Measurements from ENCODE around the gene LLGL2.
"Not testable (repeated sequence)": the region's sequence is repeated elsewhere in the genome, so short reads cannot be mapped to it uniquely, and the experiment has no call there.

LLGL2 gene

DNA sequence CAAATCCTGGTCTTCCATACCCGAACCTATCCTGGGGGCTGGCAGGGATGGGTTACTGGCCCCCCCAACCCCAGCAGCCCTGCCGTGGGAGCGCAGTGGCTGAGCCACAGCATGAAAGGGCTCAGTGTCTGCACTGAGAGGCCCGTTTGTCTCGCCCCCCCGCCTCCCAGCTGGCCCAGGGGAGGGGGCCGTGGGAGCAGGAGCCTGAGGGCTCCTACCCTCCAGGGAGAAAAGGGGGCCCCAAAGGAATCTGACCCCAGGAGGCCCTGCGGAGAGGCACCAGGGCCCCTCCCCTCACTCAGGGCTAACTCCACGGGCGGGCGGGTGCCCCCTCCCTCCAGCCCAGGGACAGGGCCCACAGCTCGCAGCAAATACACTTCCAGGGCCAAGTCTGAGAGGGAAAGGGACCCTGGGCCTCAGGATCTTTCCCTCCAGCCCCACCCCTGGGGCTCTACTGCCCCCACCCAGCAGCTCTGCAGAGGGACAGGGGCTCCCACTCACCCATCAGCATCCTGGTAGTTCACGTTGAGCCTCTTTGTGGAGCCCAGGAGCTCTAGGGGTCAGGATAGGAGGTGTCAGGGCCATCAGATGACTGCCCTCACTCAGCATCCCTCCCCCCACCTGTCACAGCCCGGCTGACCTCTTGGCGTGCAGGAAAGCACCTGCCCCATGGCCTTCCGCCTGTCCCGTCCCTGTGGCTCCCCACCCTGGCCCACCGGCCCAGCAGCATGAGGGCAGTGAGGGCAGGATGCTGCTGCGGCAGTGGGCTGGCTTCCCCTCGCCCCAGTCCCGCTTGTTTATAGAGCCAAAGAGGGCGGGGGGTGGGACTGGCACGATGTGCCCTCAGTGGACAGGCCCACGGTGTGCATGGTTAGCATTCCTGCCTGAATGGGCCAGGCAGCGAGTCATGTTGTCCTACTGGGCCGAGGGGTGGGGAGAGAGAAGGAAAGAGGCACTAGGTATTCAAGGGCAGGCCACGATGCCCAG is 17.5 kb upstream of the LLGL2 start:
- DNase-seq (ENCODE audit: low read depth in 2 of 2), result no peak

DNA sequence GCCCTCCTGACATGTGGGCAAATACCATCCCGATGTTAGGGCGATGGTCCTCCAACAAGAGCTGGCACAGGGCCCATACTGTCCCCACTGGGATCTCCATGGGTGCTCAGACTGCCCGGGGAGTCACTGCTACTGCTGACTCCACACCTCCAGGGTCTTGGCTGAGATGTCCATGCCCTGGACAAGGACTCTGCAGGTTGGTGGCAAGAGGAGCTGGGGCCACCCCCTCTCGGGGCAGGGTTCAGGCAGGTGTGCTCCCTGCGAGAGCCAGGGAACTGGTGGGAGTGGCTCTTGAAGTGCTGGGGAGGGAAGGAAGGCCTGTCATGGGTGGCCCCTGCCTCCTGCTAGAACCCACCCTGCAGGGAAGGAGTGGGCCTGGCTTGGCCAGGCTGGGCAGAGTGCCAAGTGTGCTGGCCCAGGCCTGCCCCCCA is 16.6 kb upstream of the LLGL2 start:
- DNase-seq (ENCODE audit: low read depth in 2 of 2), result no peak

DNA sequence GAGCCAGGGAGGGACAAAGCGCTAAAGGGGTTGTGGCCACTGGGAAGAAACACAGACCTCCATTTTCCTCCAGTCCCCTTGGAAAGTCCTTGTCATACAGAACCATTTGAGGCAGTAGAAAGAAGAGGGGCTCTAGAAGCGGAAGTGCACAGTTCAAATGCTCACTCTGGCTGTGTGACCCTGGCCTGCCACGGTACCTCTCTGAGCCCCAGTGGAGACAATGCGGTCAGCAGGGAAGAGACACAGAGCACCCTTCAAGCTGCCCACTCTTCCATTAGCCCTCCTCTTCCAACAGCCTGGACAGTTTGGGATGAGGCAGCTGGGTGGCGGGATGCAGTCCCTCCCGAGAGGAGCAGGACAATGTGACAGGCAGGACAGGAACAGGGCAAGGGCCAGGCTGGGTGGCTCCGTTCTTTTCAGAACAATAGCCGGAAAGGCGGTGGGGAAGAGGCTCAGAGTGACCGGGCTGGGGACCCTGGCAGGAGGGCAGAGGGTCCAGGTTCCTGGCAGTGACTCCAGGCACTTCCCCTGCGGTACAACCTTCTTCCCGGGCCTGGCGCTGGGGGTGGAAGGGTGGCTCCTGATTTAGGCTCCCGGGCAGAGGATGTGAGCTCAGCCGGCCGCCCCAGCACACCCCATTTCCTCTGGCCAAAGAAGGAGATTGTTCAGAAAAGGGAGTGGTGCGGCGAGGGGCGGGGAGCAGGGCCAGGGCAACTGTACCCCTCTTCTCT is 15.8 kb upstream of the LLGL2 start:
- DNase-seq (ENCODE audit: low read depth in 2 of 2), result no peak

DNA sequence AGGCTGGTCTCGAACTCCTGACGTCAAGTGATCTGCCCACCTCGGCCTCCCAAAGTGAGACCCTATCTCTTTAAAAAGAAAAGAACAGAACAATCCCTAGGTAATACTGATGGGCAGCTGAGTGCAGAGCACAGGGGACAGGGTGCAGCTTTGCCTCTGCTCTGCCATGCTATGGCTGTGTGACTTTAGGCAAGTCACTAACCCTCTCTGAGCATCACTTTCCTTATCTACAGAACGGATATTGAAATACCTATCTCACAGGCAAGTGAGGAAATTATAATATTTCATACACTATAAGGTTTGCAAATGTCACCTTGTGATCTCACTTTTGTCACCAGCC is 14.3 kb upstream of the LLGL2 start:
- no peak for DNase-seq (ENCODE audit: low read depth in 2 of 2)

DNA sequence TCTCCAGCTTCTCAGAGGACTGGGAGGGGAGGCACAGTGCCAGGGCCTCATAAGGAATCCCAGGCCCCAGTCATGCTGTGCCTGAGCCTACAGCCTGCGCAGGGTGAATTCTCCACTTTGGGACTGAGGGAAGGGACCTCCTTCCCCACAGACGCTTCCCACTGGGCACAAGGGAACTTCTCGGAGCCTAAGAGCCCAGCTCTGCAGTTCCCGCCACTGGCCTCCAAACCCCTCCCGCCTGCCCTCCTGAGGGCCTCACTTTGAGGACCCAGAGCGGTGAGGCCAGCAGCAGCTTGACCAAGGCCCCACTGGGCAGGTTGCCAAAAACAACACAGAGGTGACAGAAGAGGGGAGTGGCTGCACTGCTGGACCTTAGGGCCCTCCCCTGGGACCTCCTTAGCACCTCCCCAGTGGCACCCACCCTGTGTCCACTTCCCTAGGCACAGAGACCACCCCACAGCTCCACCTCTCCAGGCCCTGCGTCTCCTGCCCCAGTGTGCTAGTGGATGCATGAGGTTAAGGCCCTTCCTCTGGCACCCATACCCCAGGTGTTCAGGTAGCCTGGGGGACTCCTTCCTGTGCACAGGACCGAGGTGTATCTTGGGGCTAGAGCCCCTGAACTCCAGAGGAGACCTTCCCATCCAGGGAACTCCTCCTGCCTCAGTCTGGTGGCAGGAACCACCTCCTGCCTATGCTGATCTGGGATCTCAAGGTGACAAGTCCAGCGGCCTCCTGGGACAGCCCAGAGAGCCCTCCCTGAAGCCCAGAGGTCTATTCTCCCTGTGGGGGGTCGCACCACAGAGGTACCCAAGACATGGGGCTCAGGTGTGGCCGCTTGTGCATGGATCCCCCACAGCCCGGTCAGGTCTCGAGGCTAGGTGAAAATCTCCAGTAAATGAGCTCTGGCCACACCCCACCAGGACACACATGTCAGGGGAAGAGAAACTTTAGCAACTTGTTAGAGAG is 13.6 kb upstream of the LLGL2 start:
- no peak for DNase-seq (ENCODE audit: low read depth in 2 of 2)

DNA sequence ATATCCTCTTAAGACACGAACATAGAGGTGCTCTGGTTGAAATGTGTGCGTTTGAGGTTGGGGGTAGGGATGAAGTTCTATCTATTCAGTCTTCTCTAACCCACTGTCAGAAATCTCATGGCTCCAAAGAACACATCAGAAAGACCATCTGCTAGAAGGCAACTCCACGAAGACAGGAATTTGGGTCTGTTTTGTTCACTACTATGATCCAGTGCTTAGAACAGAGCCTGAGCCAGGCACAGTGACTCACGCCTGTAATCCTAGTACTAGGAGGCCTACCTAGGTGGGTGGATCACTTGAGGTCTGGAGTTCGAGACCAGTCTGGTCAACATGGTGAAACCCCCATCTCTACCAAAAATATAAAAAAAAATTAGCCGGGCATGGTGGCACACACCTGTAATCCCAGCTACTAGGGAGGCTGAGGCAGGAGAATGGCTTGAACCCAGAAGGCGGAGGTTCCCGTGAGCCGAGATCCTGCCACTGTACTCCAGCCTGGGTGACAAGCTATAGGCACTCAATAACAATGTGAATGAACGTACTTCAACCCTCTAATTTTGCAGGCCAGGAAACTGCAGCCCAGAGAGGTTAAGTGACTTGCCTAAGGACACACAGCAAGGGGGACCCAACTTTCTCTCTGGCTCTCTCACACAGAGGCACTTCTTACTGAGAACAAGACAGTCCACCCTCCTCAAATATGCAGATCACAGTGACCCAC is 12.4 kb upstream of the LLGL2 start:
- no peak for DNase-seq (ENCODE audit: low read depth in 2 of 2)

DNA sequence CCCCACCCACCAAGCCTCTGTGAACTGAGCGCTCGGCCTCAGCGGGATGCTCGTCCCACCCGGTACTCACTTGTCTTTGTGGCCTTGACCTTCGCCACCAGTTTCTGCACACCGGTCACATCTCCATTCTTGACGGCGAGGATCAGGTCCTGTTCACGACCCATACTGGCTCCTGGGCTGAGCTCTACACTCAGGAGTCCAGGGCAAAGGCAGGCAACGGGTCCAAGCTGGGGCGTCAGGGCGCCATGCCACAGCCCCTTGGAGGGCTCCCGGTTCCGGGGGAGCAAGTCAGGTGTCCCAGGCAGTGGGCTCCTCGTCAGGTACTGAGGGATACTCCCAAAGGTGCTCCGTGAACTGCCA is 11.9 kb upstream of the LLGL2 start:
- no peak for DNase-seq (ENCODE audit: low read depth in 2 of 2)

DNA sequence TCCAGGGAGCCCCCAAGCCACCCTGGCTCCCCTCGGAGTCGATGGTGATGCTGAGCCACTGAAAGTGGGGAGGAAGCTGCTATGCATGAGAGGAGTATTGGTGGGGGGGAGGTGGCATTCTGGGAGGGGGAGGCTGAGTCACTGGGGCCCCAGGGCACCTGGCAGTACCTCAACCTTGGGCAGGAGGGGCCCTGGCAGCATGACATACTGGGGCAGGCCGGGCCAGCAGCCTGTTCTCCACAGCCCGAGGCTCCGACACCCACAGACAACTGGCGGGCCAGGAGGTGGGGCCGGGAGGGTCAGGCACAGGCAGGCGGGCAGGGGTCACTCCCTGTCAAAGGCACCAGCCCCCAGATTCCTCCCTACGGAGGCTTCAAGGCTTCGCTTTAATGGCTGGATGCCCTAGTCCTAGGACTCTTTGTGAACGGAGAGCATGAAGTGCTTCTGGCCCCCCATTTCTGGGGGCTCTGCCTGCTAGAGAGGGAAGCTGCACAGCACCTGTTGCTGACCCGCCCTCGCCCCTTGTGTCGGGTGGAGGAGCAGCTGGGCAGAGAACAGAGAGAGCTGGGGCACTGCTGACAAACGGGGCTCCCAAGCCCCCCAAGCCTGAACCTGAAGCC is 11.1 kb upstream of the LLGL2 start:
- DNase-seq (ENCODE audit: low read depth in 2 of 2), result no peak

DNA sequence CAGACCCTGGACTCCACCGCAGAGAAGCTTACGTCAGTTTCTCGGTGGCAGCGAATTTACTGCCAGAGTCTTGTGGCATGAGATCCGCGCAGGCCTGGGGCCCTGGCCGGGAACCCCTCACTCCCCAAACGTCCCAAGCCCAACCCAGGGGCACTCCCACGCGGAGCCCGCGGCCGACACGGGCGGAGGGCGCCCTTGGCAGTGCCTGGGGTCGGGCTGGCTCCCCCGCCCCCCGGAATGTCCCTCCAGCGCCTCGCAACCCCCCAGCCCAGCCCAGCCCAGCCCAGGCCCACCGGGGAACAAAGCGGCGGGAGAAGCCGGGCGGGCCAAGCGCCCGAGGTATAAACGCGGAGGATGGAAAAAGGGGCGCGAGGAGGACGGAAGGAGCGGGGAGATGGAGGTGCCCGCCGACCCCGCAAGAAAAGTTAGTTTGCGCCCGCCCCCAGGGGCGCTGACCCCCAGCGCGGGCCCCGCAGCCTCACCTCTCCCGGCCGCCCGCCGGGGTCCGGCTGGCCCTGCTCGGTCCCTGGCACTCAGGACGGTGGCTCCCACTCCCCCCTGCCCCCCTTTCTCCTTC is 10.5 kb upstream of the LLGL2 start:
- no peak for DNase-seq (ENCODE audit: low read depth in 2 of 2)

DNA sequence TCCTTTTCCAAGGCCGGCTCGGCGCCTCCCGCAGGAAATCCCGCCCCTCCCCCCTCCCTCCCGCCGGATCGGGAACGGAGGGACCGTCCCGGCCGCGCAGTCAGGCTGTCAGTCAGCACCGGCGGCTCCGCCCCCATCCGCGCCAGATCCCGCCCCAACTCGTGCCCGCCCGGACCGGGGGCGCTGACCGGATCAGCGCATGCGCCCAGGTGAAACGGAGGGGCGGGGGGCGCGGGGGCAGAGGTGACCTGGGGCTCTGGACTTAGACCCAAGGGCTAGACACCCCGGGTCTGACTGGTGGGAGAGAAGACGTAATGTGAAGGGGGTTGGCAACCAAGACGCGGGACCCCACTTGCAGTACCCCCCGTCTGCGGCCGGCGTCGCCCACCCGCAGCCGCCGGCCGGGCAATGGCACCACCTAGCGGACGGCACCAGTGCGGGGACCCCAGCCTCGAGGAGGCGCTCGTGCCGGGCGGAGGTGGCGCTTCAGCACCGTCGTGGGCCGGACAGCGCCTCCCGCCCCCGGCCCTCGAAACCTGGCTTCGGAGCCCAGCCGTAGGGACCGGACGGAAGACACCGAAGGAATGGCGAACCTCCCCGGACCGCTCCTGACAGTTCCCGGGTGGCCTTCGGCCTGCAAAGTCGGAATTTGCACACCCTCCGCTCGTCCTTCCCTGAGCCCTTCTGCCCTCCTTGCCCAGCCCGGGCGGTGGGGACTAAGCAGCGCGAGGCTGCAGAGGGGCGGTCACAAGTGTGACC is 9.8 kb upstream of the LLGL2 start, which contains the start of gene CASKIN2:
Gene CASKIN2, minus strand, starts transcription at position 42 of the 759 bp plus-strand sequence. CDS start 1,733 bp downstream, outside the sequence.
- DNase-seq (ENCODE audit: low read depth in 2 of 2), result peak; percentile 75 to 76

DNA sequence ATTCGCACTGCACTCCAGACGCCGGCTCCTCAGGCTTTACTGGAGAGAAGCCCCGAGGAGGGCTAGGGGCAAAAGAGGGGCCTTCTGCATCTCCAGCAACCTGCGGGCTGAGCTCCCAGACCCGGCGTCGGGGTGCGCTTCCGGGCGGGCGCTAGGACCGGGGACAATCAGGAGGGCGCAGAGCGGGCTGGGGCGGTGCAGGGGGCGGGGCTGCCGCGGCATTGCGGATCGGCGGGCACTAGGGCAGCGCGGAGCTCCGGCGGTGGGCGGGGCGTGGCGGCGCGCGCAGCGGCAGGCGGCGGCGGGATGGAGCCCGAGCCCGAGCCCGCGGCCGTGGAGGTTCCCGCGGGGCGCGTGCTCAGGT is 9.3 kb upstream of the LLGL2 start, which contains the start of gene TSEN54:
Gene TSEN54, plus strand, starts transcription at position 274 of the 364 bp plus-strand sequence. Its CDS starts 33 bp downstream, at position 307.
- DNase-seq (ENCODE audit: low read depth in 2 of 2), result peak; percentile 49 to 61

DNA sequence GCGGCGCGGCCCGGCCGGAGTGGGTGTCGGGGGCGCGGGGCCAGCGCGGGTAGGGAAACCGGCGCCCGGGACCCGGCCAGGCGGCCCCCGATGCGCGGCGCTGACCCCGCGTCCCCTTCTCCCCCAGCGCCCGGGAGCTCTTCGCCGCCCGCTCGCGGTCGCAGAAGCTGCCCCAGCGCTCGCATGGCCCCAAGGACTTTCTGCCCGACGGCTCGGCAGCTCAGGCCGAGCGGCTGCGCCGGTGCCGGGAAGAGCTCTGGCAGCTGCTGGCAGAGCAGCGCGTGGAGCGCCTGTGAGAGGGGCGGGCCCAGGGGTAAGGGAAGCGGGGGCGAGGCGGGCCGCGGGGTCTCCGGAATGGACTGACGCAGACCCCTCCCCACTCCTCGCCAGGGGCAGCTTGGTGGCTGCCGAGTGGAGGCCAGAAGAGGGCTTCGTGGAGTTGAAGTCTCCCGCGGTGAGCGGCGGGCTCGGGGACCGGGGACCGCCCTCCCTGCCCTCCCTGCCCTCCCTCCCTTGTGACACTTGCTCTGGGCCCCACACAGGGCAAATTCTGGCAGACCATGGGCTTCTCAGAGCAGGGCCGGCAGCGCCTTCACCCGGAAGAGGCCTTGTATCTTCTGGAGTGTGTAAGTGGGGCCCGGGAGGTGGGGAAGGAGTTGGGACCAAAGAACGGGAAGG is 8.7 kb upstream of the LLGL2 start:
- DNase-seq (ENCODE audit: low read depth in 2 of 2), result no peak

DNA sequence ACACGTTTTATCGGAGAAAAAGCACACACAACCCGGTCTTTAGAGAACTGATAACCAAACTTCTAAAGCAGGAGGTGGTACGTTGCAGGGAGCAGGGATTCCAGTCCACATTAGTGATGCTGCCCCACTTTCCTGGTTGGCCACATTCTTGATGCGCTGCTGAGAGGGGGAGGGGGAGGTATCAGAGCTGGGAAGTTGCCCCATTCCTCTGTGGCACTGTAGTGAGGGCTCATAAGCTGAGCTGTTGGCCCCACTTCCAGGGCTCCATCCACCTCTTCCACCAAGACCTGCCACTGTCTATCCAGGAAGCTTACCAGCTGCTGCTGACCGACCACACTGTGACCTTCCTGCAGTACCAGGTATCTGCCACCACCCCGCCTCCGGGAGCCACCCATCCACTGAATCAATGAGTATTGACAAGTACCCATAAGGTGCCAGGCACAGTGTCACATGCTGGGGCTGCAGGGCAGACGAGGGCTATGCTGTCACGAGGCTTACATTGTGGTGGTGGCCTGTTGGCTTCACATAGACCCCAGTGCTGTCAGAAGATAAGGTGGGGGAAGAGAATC is 8.1 kb upstream of the LLGL2 start:
- DNase-seq (ENCODE audit: low read depth in 2 of 2), result no peak

DNA sequence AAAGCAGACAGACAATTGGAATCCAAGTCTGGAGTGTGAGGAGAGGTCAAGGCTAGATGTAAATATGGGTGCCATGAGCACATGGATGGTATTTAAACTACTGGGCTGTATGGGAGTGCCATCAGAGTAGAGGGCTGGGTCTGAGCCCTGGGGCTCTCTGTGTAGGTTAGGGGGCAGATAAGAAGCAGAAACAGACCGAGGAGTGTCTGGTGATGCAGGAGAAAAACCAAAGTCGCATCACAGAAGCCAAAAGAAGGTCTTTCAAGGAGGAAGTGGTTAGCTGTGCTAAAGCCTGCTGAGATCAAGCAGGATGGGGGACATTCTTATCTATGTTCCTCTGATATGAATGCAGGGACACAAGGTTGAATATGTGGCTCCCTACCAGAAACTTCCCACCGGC is 7.3 kb upstream of the LLGL2 start:
- no peak for DNase-seq (ENCODE audit: low read depth in 2 of 2)

DNA sequence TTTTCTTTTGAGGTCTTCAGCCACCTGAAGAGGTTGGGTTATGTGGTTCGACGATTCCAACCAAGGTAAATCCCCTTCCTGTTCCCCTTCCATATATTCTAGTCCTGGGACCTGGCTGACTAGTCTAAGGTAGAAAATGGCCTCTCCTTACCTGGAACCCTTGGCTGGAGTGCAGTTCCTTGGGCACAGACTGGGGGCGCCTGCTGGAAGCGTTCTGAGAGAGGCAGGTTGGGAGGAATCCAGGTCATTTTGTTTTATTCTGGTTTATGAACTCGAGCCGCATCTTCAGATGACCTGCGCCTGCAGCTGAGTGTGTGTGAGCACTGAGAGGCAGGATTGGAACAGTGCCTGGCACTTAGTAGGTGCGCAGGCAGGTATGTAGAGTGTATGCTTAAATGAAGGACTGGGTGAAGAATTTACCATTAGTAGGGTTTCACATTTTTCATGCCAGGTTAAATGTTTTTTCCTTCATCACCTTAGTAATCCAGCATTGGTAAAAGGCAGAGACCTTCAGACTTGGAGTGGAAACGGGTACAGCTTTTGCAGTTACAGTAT is 6.4 kb upstream of the LLGL2 start:
- no peak for DNase-seq (ENCODE audit: low read depth in 2 of 2)

DNA sequence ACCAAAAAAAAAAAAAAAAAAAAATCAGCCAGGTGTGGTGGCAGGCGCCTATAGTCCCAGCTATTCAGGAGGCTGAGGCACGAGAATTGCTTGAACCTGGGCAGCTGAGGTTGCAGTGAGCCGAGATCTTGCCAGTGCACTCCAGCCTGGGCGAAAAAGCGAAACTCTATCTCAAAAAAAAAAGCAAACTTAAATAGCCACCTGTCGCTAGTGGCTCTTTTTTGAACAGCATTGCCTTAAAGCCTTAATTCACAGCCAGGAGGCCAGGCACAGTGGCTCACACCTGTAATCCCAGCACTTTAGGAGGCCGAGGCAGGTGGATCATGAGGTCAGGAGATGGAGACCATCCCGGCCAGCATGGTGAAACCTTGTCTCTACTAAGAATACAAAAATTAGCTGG is 5.1 kb upstream of the LLGL2 start:
- DNase-seq (ENCODE audit: low read depth in 2 of 2), result not testable (repeated sequence)

DNA sequence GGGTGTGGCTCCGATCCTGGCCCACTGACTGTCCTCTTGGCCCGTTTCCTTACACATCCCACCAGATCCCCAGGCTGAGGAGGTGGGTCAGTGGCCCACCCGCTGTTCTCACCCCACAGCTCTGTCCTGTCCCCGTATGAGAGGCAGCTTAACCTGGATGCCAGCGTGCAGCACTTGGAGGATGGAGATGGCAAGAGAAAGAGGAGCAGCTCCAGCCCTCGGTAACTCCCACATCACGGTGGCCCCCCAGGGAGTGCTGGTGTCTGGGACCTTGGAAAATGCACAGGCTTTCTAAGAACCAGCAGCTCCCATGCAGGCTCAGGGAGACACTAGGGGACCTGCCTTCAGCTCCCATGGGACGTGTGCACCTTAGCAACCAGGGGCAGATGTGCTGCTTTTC is 4.2 kb upstream of the LLGL2 start:
- DNase-seq (ENCODE audit: low read depth in 2 of 2), result no peak
